NB4 (cell line): ENCODE measurements around the gene TEX54.
A peak's percentile ranks its signal among the peaks of the same experiment; 100 is the strongest.
"Not testable (repeated sequence)": the region's sequence is repeated elsewhere in the genome, so short reads cannot be mapped to it uniquely, and the experiment has no call there.

Experiments used
- DNase-seq: peaks from one replicate; pipeline ENCODE4 v3.0.0; 2010; ENCODE audit warnings: low read depth
- H3K4me3 ChIP-seq: one replicate; pipeline ENCODE4 v1.5.1; 2011; ENCODE audit warnings: mild to moderate bottlenecking, low read depth, low read length, moderate library complexity
- CTCF ChIP-seq: IDR thresholded peaks from one replicate; pipeline ENCODE4 v1.5.1; 2012; ENCODE audit warnings: low read depth, low read length
- MYC ChIP-seq: IDR thresholded peaks from 2 replicates; pipeline ENCODE4 v1.6.1; 2011; ENCODE audit warnings: low read depth, low read length
- POLR2A ChIP-seq: IDR thresholded peaks from 2 replicates; pipeline ENCODE4 v1.6.1; 2011; ENCODE audit warnings: mild to moderate bottlenecking; ENCODE audit not compliant: insufficient read length; ENCODE audit errors: extremely low read depth
- TF ChIP-seq, protein P1 (sequence below): IDR thresholded peaks from 2 replicates; pipeline ENCODE4 v1.6.1; 2011; ENCODE audit warnings: low read depth, low read length

Gene TEX54

GRCh38 chr11:62831520-62832335 lies 913 bp downstream of the TEX54 start, which contains the start of gene STX5:
Gene STX5, minus strand, starts transcription at chr11:62832051. Its CDS starts 808 bp downstream, at chr11:62831243.
- peak; percentile 99 for DNase-seq
- TF ChIP-seq MYC (peak; percentile 34), CTCF (no peak), POLR2A (peak; percentile 84)
- TF ChIP-seq, protein P1, sequence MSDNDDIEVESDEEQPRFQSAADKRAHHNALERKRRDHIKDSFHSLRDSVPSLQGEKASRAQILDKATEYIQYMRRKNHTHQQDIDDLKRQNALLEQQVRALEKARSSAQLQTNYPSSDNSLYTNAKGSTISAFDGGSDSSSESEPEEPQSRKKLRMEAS = peak; percentile 30; the same call in 1 of the 2 replicates
- H3K4me3 ChIP-seq = peak within 1 kb of the TSS; percentile 89

GRCh38 chr11:62830904-62831519 lies 1.6 kb downstream of the TEX54 start:
- DNase-seq = peak; percentile 86
- peak overlapping the region; percentile 89 for H3K4me3 ChIP-seq
- TF ChIP-seq, protein P1 = no peak
- TF ChIP-seq MYC (no peak), CTCF (no peak)

GRCh38 chr11:62828130-62828529 lies 4.5 kb downstream of the TEX54 start:
- H3K4me3 ChIP-seq, DNase-seq: not testable (repeated sequence)

DNA sequence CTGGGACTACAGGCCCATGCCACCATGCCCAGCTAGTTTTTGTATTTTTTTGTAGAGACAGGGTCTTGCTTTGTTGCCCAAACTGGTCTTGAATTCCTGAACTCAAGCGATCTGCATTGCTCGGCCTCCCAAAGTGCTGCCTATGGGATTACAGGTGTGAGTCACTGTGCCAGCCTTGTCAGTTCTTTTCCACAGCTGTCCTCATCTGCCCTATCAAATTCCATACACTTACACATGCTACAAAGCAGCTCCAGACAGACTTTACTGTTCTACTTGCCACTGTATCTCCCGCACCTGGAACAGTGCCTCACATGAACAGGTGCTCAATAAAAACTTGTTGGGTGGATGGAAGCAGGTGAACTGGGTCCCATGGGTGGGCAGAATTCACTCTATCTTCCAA lies 9.0 kb downstream of the TEX54 start:
- no peak for DNase-seq
- no peak overlapping the region for H3K4me3 ChIP-seq
- no peak for TF ChIP-seq CTCF
- TF ChIP-seq POLR2A = no peak
- no peak for TF ChIP-seq MYC
- TF ChIP-seq, protein P1 = no peak

DNA sequence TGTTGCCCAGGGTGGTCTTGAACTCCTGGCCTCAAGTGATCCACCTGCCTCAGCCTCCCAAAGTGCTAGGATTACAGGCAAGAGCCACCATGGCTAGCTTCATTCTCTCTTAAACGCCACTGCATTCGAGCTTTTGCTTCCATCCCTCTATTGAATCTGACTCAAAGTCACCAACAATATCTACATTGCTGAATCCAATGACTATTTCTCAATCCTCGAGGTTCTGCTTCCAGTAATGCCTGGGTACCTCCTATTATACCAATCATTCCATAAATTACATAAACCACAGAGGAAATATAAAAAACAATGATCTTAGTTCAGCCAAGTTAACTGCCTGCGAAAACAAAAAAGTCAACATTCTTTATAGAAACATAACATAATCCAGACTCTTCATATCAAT lies 15.5 kb downstream of the TEX54 start:
- no peak overlapping the region for H3K4me3 ChIP-seq
- DNase-seq = no peak
- TF ChIP-seq POLR2A (no peak), CTCF (no peak), MYC (no peak)
- TF ChIP-seq, protein P1 = no peak

DNA sequence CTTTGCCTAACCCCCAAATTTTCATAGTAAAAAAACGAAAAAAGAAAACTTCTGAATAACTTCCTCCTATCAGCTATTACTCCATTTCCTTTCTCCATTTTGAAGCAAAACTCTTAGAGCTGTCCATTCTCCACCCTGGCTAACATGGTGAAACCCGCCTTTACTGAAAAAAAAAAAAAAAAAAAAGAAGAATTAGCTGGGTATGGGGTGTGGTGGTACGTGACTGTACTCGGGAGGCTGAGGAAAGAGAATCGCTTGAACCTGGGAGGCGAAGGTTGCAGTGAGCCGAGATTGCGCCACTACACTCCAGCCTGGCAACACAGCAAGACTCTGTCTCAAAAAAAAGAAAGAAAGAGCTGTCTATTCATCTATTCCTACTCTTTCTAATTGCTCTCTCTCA lies 16.1 kb downstream of the TEX54 start:
- H3K4me3 ChIP-seq = no peak overlapping the region
- TF ChIP-seq POLR2A (no peak), MYC (no peak), CTCF (no peak)
- TF ChIP-seq, protein P1 = no peak
- peak; percentile 63 for DNase-seq
